H9 (cell line): ENCODE results near the gene SLC4A1. TPM values are rescaled to one million over a fixed set of nuclear protein-coding genes. Genes with fewer than 3 reads are reported as not detected.

Experiments used
- DNase-seq: peaks from one replicate; pipeline ENCODE4 v3.0.0-alpha.2; 2017
- H2AFZ ChIP-seq: one replicate; pipeline ENCODE4 v1.6.1; 2013; ENCODE audit warnings: mild to moderate bottlenecking, low read length, control low read depth, moderate library complexity
- H2AK5ac ChIP-seq: 2 replicates; pipeline ENCODE4 v1.6.1; 2013; ENCODE audit warnings: low read length, control low read depth, mixed read lengths; ENCODE audit not compliant: insufficient read length
- H2BK120ac ChIP-seq: one replicate; pipeline ENCODE4 v1.6.1; 2013; ENCODE audit warnings: low read depth, mild to moderate bottlenecking, low read length, control low read depth, inconsistent platforms; ENCODE audit not compliant: poor library complexity, severe bottlenecking
- H2BK12ac ChIP-seq: 2 replicates; pipeline ENCODE4 v1.6.1; 2013; ENCODE audit warnings: low read length, control low read depth, mixed read lengths, low read depth; ENCODE audit not compliant: insufficient read length
- H2BK15ac ChIP-seq: 2 replicates; pipeline ENCODE4 v1.6.1; 2013; ENCODE audit warnings: low read depth, low read length, control low read depth
- H2BK20ac ChIP-seq: one replicate; pipeline ENCODE4 v1.6.1; 2013; ENCODE audit warnings: low read depth, mild to moderate bottlenecking, low read length, control low read depth, inconsistent platforms; ENCODE audit not compliant: poor library complexity, severe bottlenecking
- H2BK5ac ChIP-seq: 2 replicates; pipeline ENCODE4 v1.6.1; 2013; ENCODE audit warnings: low read length, control low read depth, mixed read lengths; ENCODE audit not compliant: insufficient read length
- H3K14ac ChIP-seq: 2 replicates; pipeline ENCODE4 v1.6.1; 2013; ENCODE audit warnings: low read length, control low read depth; ENCODE audit not compliant: insufficient read depth
- H3K18ac ChIP-seq: 2 replicates; pipeline ENCODE4 v1.6.1; 2013; ENCODE audit warnings: low read depth, mild to moderate bottlenecking, mixed read lengths, low read length, control low read depth; ENCODE audit not compliant: insufficient read length
- H3K23ac ChIP-seq: 2 replicates; pipeline ENCODE4 v1.6.1; 2013; ENCODE audit warnings: low read length, control low read depth, mixed read lengths, low read depth; ENCODE audit not compliant: insufficient read length
- H3K23me2 ChIP-seq: 2 replicates; pipeline ENCODE4 v1.6.1; 2013; ENCODE audit warnings: low read depth, mild to moderate bottlenecking, mixed read lengths, low read length, control low read depth; ENCODE audit not compliant: insufficient read length, poor library complexity, severe bottlenecking
- H3K27ac ChIP-seq: 2 replicates; pipeline ENCODE4 v1.5.1; 2013; ENCODE audit warnings: low read length, control low read depth, mixed read lengths, low read depth; ENCODE audit not compliant: insufficient read length
- H3K27me3 ChIP-seq: 2 replicates; pipeline ENCODE4 v1.6.1; 2013; ENCODE audit warnings: low read length, control low read depth, inconsistent platforms; ENCODE audit not compliant: insufficient read depth
- H3K4ac ChIP-seq: 2 replicates; pipeline ENCODE4 v1.6.1; 2013; ENCODE audit warnings: low read depth, mild to moderate bottlenecking, control low read depth, inconsistent platforms, low read length, moderate library complexity
- H3K4me1 ChIP-seq: 2 replicates; pipeline ENCODE4 v1.6.1; 2013; ENCODE audit warnings: low read length, control low read depth, inconsistent platforms; ENCODE audit not compliant: insufficient read depth
- H3K4me2 ChIP-seq: 2 replicates; pipeline ENCODE4 v1.6.1; 2013; ENCODE audit warnings: low read length, control low read depth, mixed read lengths; ENCODE audit not compliant: insufficient read length, insufficient read depth
- H3K56ac ChIP-seq: 2 replicates; pipeline ENCODE4 v1.6.1; 2013; ENCODE audit warnings: low read depth, mild to moderate bottlenecking, mixed read lengths, low read length, control low read depth; ENCODE audit not compliant: insufficient read length
- H3K79me1 ChIP-seq: 2 replicates; pipeline ENCODE4 v1.6.1; 2013; ENCODE audit warnings: low read depth, mild to moderate bottlenecking, moderate library complexity, low read length, control low read depth, inconsistent platforms; ENCODE audit not compliant: insufficient read depth, poor library complexity, severe bottlenecking
- H3K79me2 ChIP-seq: 2 replicates; pipeline ENCODE4 v1.6.1; 2013; ENCODE audit warnings: low read length, control low read depth, inconsistent platforms; ENCODE audit not compliant: insufficient read depth
- H3K9ac ChIP-seq: 2 replicates; pipeline ENCODE4 v1.6.1; 2013; ENCODE audit warnings: low read length, control low read depth, mixed read lengths; ENCODE audit not compliant: insufficient read length; ENCODE audit errors: extremely low read depth
- H3K9me3 ChIP-seq: one replicate; pipeline ENCODE4 v1.6.1; 2013; ENCODE audit warnings: low read depth, low read length, inconsistent platforms; ENCODE audit not compliant: control insufficient read depth
- H3T11ph ChIP-seq: one replicate; pipeline ENCODE4 v1.6.1; 2013; ENCODE audit warnings: mild to moderate bottlenecking, low read length, control low read depth, inconsistent platforms
- H4K20me1 ChIP-seq: one replicate; pipeline ENCODE4 v1.6.1; 2013; ENCODE audit not compliant: control insufficient read depth, insufficient read length, insufficient read depth
- H4K5ac ChIP-seq: 2 replicates; pipeline ENCODE4 v1.6.1; 2013; ENCODE audit warnings: low read depth, mild to moderate bottlenecking, mixed read lengths, low read length, control low read depth; ENCODE audit not compliant: insufficient read length
- H4K8ac ChIP-seq: replicated peaks from 2 replicates; pipeline ENCODE4 v1.6.1; 2013; ENCODE audit warnings: low read length, control low read depth, mixed read lengths, low read depth; ENCODE audit not compliant: insufficient read length
- H4K91ac ChIP-seq: 2 replicates; pipeline ENCODE4 v1.6.1; 2013; ENCODE audit warnings: low read depth, mild to moderate bottlenecking, moderate library complexity, mixed read lengths, low read length, control low read depth; ENCODE audit not compliant: insufficient read length
- H3K27ac Mint-ChIP-seq, 3 experiments: 2 replicates in 2 of 3; 3 replicates in 1 of 3; pipeline ENCODE4 v1.8.0; 2020 to 2021; ENCODE audit warnings: mixed read lengths in 3 of 3, mild to moderate bottlenecking in 1 of 3, moderate library complexity in 1 of 3
- H3K27me3 Mint-ChIP-seq: 2 replicates; pipeline ENCODE4 v1.8.0; 2021; ENCODE audit warnings: low read depth, mild to moderate bottlenecking, moderate library complexity, mixed read lengths
- H3K36me3 Mint-ChIP-seq, 3 experiments: 2 replicates in 2 of 3; 3 replicates in 1 of 3; pipeline ENCODE4 v1.8.0; 2020 to 2021; ENCODE audit warnings: low read depth in 3 of 3, mixed read lengths in 3 of 3; ENCODE audit not compliant: insufficient read depth in 1 of 3
- H3K4me1 Mint-ChIP-seq, 2 experiments: 2 replicates each; pipeline ENCODE4 v1.8.0; 2020; ENCODE audit warnings: mixed read lengths in 2 of 2
- H3K4me3 Mint-ChIP-seq, 2 experiments: 2 replicates in 1 of 2; 3 replicates in 1 of 2; pipeline ENCODE4 v1.8.0; 2020 to 2021; ENCODE audit warnings: mild to moderate bottlenecking in 2 of 2, mixed read lengths in 2 of 2, moderate library complexity in 1 of 2
- H3K9me3 Mint-ChIP-seq, 2 experiments: 2 replicates in 1 of 2; 3 replicates in 1 of 2; pipeline ENCODE4 v1.8.0; 2020; ENCODE audit warnings: mild to moderate bottlenecking in 2 of 2, mixed read lengths in 2 of 2, moderate library complexity in 1 of 2
- CTCF ChIP-seq: fragments of 200-600 bp; sonication (generic); conservative IDR thresholded peaks from 3 replicates; pipeline ENCODE4 v1.8.0; 2021; ENCODE audit warnings: antibody characterized with exemption, mild to moderate bottlenecking
- WGBS: extraction: QIAGEN DNeasy Blood & Tissue Kit; methylation state at CpG from one replicate; pipeline ENCODE4 v1.1.7; 2013; ENCODE audit warnings: missing lambda C conversion rate, low lambda C conversion rate, mixed read lengths; ENCODE audit not compliant: insufficient read length; ENCODE audit errors: extremely low coverage; 5-methylcytosine and 5-hydroxymethylcytosine counted together
- total RNA-seq: library from RNA; stranded (reverse); gene quantifications from 2 replicates; pipeline ENCODE4 v1.2.1, GENCODE V29; 2021

Gene SLC4A1
- total RNA-seq, 1 experiment from 2014 or later, result not detected

DNA sequence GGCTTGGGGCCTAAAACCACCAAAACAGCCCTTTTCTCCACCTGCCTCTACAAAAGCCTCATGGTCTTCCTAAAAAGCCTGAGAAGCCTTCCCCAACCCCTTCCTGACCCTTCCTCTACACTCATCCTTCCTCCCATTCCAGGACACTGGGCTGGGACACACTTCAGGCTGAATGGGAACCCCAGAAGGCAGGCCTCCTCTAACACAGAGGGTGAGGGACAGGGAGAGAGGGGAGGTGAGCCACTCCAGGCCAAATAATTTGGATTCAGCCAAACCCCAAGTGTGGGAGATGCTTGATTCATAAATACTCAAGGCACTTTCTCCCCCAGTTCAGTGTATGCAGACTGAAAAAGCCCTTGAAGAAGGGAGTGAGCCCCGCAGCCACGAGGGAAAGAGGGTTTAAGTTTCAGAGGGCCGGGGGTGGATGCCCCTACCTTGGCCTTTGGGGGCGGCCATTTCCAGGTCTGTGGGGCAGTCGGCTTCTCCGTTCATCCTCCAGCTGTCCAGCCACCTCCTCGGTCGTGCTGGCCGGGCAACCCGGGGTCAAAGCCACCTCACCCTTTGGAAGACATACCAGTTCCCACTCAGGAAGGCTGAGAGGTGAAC, 50.1 kb downstream of the SLC4A1 start:
- peaks cover 15 to 18% of the 10 kb centered on the region in 2 experiments for H3K4me1 Mint-ChIP-seq
- H2BK120ac ChIP-seq, result no peak overlapping the region
- no peaks in the 10 kb centered on the region for H4K20me1 ChIP-seq
- H3K27me3 ChIP-seq, result no peaks in the 10 kb centered on the region
- DNase-seq, result no peak
- peaks cover 6% of the 10 kb centered on the region for H3K79me1 ChIP-seq
- peak overlapping the region; percentile 27 for H3K9ac ChIP-seq
- H3K56ac ChIP-seq, result no peak overlapping the region
- no peaks in the 10 kb centered on the region for H3K9me3 ChIP-seq
- H3K14ac ChIP-seq, result peak overlapping the region; percentile 59
- H3K23me2 ChIP-seq, result peaks cover 27% of the 10 kb centered on the region
- no peak overlapping the region for H3K27ac ChIP-seq
- H4K91ac ChIP-seq, result no peak overlapping the region
- H2BK20ac ChIP-seq, result no peak overlapping the region
- peaks cover 6% of the 10 kb centered on the region; the same call in 1 of the 2 replicates for H3K79me2 ChIP-seq
- no peak overlapping the region for H3K4ac ChIP-seq
- H2AK5ac ChIP-seq, result no peak overlapping the region
- 0 out of 2 replicates have a peak, but pooled peaks cover 4% of the 10 kb centered on the region for H3K4me1 ChIP-seq
- no peak overlapping the region for H4K8ac ChIP-seq
- H2BK15ac ChIP-seq, result no peak overlapping the region
- no peak for TF ChIP-seq CTCF
- H3K4me3 Mint-ChIP-seq, result peak overlapping the region; percentile 76 to 83
- H2BK12ac ChIP-seq, result no peak overlapping the region
- peaks cover 23 to 52% (median 48%) of the 10 kb centered on the region in 3 experiments; a peak in 6 of 7 replicates for H3K36me3 Mint-ChIP-seq
- no peak overlapping the region for H4K5ac ChIP-seq
- no peaks in the 10 kb centered on the region; a peak in 1 of 5 replicates for H3K9me3 Mint-ChIP-seq
- H3K27me3 Mint-ChIP-seq, result no peaks in the 10 kb centered on the region
- no CpG with 5 or more reads among the region's 10 CpGs for WGBS
- H3K4me2 ChIP-seq, result peak overlapping the region; percentile 60
- no peak overlapping the region for H2BK5ac ChIP-seq
- peak overlapping the region; percentile 22 for H3K18ac ChIP-seq
- H3K27ac Mint-ChIP-seq, result peak overlapping the region; percentile 18 to 87 (median 70); a peak in 5 of 7 replicates
- no peak overlapping the region for H2AFZ ChIP-seq
- H3K23ac ChIP-seq, result no peak overlapping the region
- H3T11ph ChIP-seq, result no peak overlapping the region
